Endothelial cell of umbilical vein (primary cell): ENCODE results near the gene TBC1D23. TPM values are rescaled to one million over a fixed set of nuclear protein-coding genes. Genes with fewer than 3 reads are reported as not detected.

ENCODE experiments used
- BruUV-seq: library from RNA; stranded (reverse); fragments of 400-500 nt; replicated peaks from 2 replicates; lab custom pipeline; 2021; lab: Mats Ljungman, UMichigan
- CTCF ChIA-PET: fragments of 300-600, 350-600 bp; sonication (Branson Sonifier 250); formaldehyde crosslinking; loops from one replicate; lab custom pipeline; 2021; ENCODE audit warnings: antibody characterized with exemption, inconsistent platforms; lab: Charles Lee
- POLR2A ChIA-PET: fragments of 300-600, 350-600 bp; sonication (Branson Sonifier 250); formaldehyde crosslinking; loops from one replicate; lab custom pipeline; 2021; ENCODE audit warnings: antibody characterized with exemption, inconsistent platforms; lab: Charles Lee
- DNase-seq: peaks from one replicate; pipeline ENCODE4 v3.0.0-alpha.2; 2011; ENCODE audit warnings: low read depth, low spot score
- FAIRE-seq: peaks from 2 replicates; lab custom pipeline; 2011; peaks lifted over from hg19 to GRCh38; lab: Jason Lieb, UNC
- H2AFZ ChIP-seq: 2 replicates; pipeline ENCODE4 v1.6.0; 2012; ENCODE audit warnings: low read depth, low read length, control low read depth, inconsistent platforms
- H3K27ac ChIP-seq: 2 replicates; pipeline ENCODE4 v1.5.1; 2011; ENCODE audit warnings: low read depth, mild to moderate bottlenecking, control low read depth, low read length, moderate library complexity; ENCODE audit not compliant: insufficient read depth
- H3K27me3 ChIP-seq, 2 experiments: 2 replicates each; pipeline versions ENCODE4 v1.6.0 to v1.6.1; 2011; ENCODE audit warnings: low read length in 2 of 2, mixed read lengths in 1 of 2; ENCODE audit not compliant: control insufficient read depth in 2 of 2, insufficient read depth in 2 of 2
- H3K36me3 ChIP-seq, 2 experiments: 2 replicates in 1 of 2; 3 replicates in 1 of 2; pipeline ENCODE4 v1.5.1; 2011; ENCODE audit warnings: low read length in 2 of 2, mild to moderate bottlenecking in 1 of 2, moderate library complexity in 1 of 2; ENCODE audit not compliant: control insufficient read depth in 2 of 2, insufficient read depth in 2 of 2; ENCODE audit errors: extremely low read depth in 1 of 2
- H3K4me1 ChIP-seq: 3 replicates; pipeline ENCODE4 v1.5.1; 2011; ENCODE audit warnings: mild to moderate bottlenecking, low read length; ENCODE audit not compliant: control insufficient read depth, insufficient read depth; ENCODE audit errors: extremely low read depth
- H3K4me2 ChIP-seq: 2 replicates; pipeline ENCODE4 v1.6.1; 2011; ENCODE audit warnings: low read length, control low read depth, mixed read lengths; ENCODE audit not compliant: insufficient read depth
- H3K4me3 ChIP-seq, 3 experiments: fragments of 200-600 bp in 1 of 3; sonication (generic), shearing (Covaris generic) in 1 of 3; replicated peaks in 1 of 3; 2 replicates each; pipeline ENCODE4 v1.5.1; 2011 to 2016; ENCODE audit warnings: control low read depth in 3 of 3, low read length in 3 of 3, mild to moderate bottlenecking in 2 of 3, inconsistent platforms in 1 of 3, low read depth in 1 of 3, moderate library complexity in 1 of 3; ENCODE audit not compliant: insufficient read depth in 1 of 3
- H3K79me2 ChIP-seq: 2 replicates; pipeline ENCODE4 v1.6.0; 2012; ENCODE audit warnings: low read length, inconsistent platforms; ENCODE audit not compliant: control insufficient read depth, insufficient read depth
- H3K9ac ChIP-seq: replicated peaks from 2 replicates; pipeline ENCODE3; 2011; ENCODE audit warnings: low read length, control low read depth; ENCODE audit not compliant: insufficient read depth; ENCODE audit errors: extremely low read depth
- H3K9me1 ChIP-seq: replicated peaks from 3 replicates; pipeline ENCODE4 v1.6.0; 2011; ENCODE audit warnings: mild to moderate bottlenecking, low read length; ENCODE audit not compliant: control insufficient read depth, insufficient read depth; ENCODE audit errors: extremely low read depth
- H3K9me3 ChIP-seq: replicated peaks from 2 replicates; pipeline ENCODE4 v1.5.1; 2012; ENCODE audit warnings: low read length, inconsistent platforms; ENCODE audit not compliant: control insufficient read depth, insufficient read depth
- H4K20me1 ChIP-seq: replicated peaks from 2 replicates; pipeline ENCODE3; 2011; ENCODE audit warnings: mild to moderate bottlenecking, low read length; ENCODE audit not compliant: control insufficient read depth, insufficient read depth; ENCODE audit errors: extremely low read depth
- CTCF ChIP-seq, 2 donors: IDR thresholded peaks; 1 replicate in 1 of 2; 2 replicates in 1 of 2; pipeline ENCODE4 v1.5.1; 2011; ENCODE audit warnings: low read length in 2 of 2, mild to moderate bottlenecking in 2 of 2, moderate library complexity in 2 of 2, control low read depth in 1 of 2, inconsistent platforms in 1 of 2, low read depth in 1 of 2; ENCODE audit not compliant: insufficient read depth in 1 of 2; ENCODE audit errors: extremely low read depth in 1 of 2
- EZH2 ChIP-seq: IDR thresholded peaks from 2 replicates; pipeline ENCODE4 v1.6.1; 2012; ENCODE audit warnings: borderline replicate concordance, low read depth, mild to moderate bottlenecking, moderate library complexity, low read length, inconsistent platforms; ENCODE audit not compliant: severe bottlenecking
- FOS ChIP-seq: IDR thresholded peaks from 2 replicates; pipeline ENCODE4 v1.6.1; 2011; ENCODE audit warnings: mild to moderate bottlenecking, low read length, moderate library complexity, borderline replicate concordance; ENCODE audit not compliant: insufficient read depth
- GATA2 ChIP-seq: IDR thresholded peaks from 2 replicates; pipeline ENCODE4 v1.7.0; 2011; ENCODE audit warnings: low read depth, mild to moderate bottlenecking, moderate library complexity, mixed read lengths, low read length; ENCODE audit not compliant: insufficient read length, insufficient read depth
- JUN ChIP-seq: IDR thresholded peaks from 2 replicates; pipeline ENCODE4 v1.6.1; 2011; ENCODE audit warnings: borderline replicate concordance, low read depth; ENCODE audit not compliant: insufficient read length, insufficient read depth
- MAX ChIP-seq: IDR thresholded peaks from 2 replicates; pipeline ENCODE4 v1.6.1; 2011; ENCODE audit not compliant: insufficient read depth, insufficient read length
- MYC ChIP-seq: IDR thresholded peaks from one replicate; pipeline ENCODE4 v1.6.1; 2011; ENCODE audit warnings: mild to moderate bottlenecking, low read depth, low read length
- POLR2A ChIP-seq: IDR thresholded peaks from 2 replicates; pipeline ENCODE4 v1.6.1; 2012; ENCODE audit warnings: low read depth, mild to moderate bottlenecking, control low read depth, low read length
- POLR2AphosphoS5 ChIP-seq: IDR thresholded peaks from 2 replicates; pipeline ENCODE4 v1.6.1; 2012; ENCODE audit warnings: low read depth, mild to moderate bottlenecking, control low read depth, low read length, moderate library complexity; ENCODE audit not compliant: insufficient read depth
- dilution Hi-C: fragments of 300-500 bp; cut with MboI; formaldehyde crosslinking; loops from one replicate; pipeline ENCODE4 v1.15.0; 2019; ENCODE audit warnings: low sequenced_read_pairs; ENCODE audit not compliant: extremely low pct_ligation_motif_present
- intact Hi-C: fragments of 100-400 bp; cut with micrococcal nuclease; formaldehyde crosslinking; loops from one replicate; pipeline ENCODE4 v1.10.0; 2022
- polyA plus RNA-seq, 4 experiments: library from polyadenylated mRNA; depleted of rRNA in 3 of 4; stranded (reverse) in 3 of 4; unstranded in 1 of 4; fragments of >200 nt; gene quantifications; 2 replicates each; pipeline versions ENCODE4 v1.2.1 to v1.2.3, GENCODE V29; 2011 to 2012; ENCODE audit warnings: missing spikeins in 1 of 4
- total RNA-seq: library from RNA; stranded (reverse); gene quantifications from 2 replicates; pipeline ENCODE4 v1.2.3, GENCODE V29; 2021

TBC1D23 gene
- total and polyA plus RNA-seq, 2 donors (not counting 3 experiments of a cell fraction or from before 2014, with no cell fraction given) = 10.3 to 34.8 TPM

- no peaks in the 10 kb centered on the region for H4K20me1 ChIP-seq
- no peaks in the 10 kb centered on the region for H3K9me1 ChIP-seq
- peak within 1 kb of the TSS; percentile 78 for H3K4me2 ChIP-seq
- peak within 1 kb of the TSS; percentile 98 for H2AFZ ChIP-seq
- ChIA-PET POLR2A (no interaction called here), CTCF (interaction anchor here (0.6 to 1.6 kb wide), 5 partner anchors 35 to 503 kb away, joined by 3 to 5 read pairs (median 3); no protein-coding TSS in a partner anchor)
- DNase-seq (peak; percentile 72), FAIRE-seq (peak; percentile 87)
- dilution Hi-C loops = no loop called here
- no peaks in the 10 kb centered on the region for H3K36me3 ChIP-seq
- no peaks in the 10 kb centered on the region for H3K79me2 ChIP-seq
- H3K27ac ChIP-seq = no peak within 1 kb of the TSS
- H3K4me1 ChIP-seq = peaks cover 10% of the 10 kb centered on the region
- intact Hi-C loops = loop anchor here (1.0 kb wide), 1 partner anchor 67 kb away; the partner anchor contains the start of genes LNP1 and TOMM70
- BruUV-seq = TSS peak; percentile 45
- no peaks in the 10 kb centered on the region for H3K27me3 ChIP-seq
- TF ChIP-seq POLR2A (peak; percentile 81), POLR2AphosphoS5 (peak; percentile 88), GATA2 (no peak)
- H3K4me3 ChIP-seq = peak within 1 kb of the TSS; percentile 28 to 76 (median 60)
- H3K9ac ChIP-seq = peak within 1 kb of the TSS; percentile 61
- H3K9me3 ChIP-seq = no peaks in the 10 kb centered on the region
Observed at GRCh38 chr3:100334488-100335351, 73.9 kb downstream of the TBC1D23 start, which contains the start of gene NIT2. Gene NIT2 (plus strand): TSS chr3:100334757. CDS start chr3:100334792, 35 bp downstream.

- FAIRE-seq = peak; percentile 50
- BruUV-seq = no TSS peak
- intact Hi-C loops = no loop called here
- no peaks in the 10 kb centered on the region for H3K9me1 ChIP-seq
- ChIA-PET POLR2A (no interaction called here), CTCF (interaction anchor here (0.7 to 1.6 kb wide), 2 partner anchors 19 to 504 kb away, joined by 3 to 5 read pairs; no protein-coding TSS in a partner anchor)
- no peak overlapping the region for H3K9ac ChIP-seq
- no peak overlapping the region for H2AFZ ChIP-seq
- DNase-seq = no peak
- peak overlapping the region; percentile 78 for H3K4me2 ChIP-seq
- H3K79me2 ChIP-seq = no peaks in the 10 kb centered on the region
- dilution Hi-C loops = no loop called here
- H3K9me3 ChIP-seq = no peaks in the 10 kb centered on the region
- no peaks in the 10 kb centered on the region for H4K20me1 ChIP-seq
- no peaks in the 10 kb centered on the region for H3K36me3 ChIP-seq
- H3K4me3 ChIP-seq = peak overlapping the region in 1 of 3 experiments; percentile 60
- peaks cover 10% of the 10 kb centered on the region for H3K4me1 ChIP-seq
- H3K27me3 ChIP-seq = no peaks in the 10 kb centered on the region
- TF ChIP-seq MAX (no peak), FOS (no peak), EZH2 (no peak), POLR2AphosphoS5 (no peak), GATA2 (no peak), CTCF (IDR thresholded peaks at IDR 0.05; ENCODE audit: extremely low read depth in 1 of 2, insufficient read depth in 1 of 2, low read depth in 1 of 2, low read length in 2 of 2) (no peak), JUN (no peak), POLR2A (no peak), MYC (no peak)
- no peak overlapping the region for H3K27ac ChIP-seq
Observed at GRCh38 chr3:100335434-100335833, 74.6 kb downstream of the TBC1D23 start.
